LNCAP (cell line): ENCODE measurements around the gene SMCO1.
A peak's percentile ranks its signal among the peaks of the same experiment; 100 is the strongest.

Source experiments
- CTCF ChIP-seq: fragments of 450-650 bp; IDR thresholded peaks from 2 replicates; pipeline ENCODE4 v1.5.1; 2017; ENCODE audit warnings: mild to moderate bottlenecking

SMCO1 gene

GRCh38 chr3:196552253-196552652 lies 37.1 kb upstream of the SMCO1 start:
- no peak for TF ChIP-seq CTCF

GRCh38 chr3:196547067-196547466 lies 31.9 kb upstream of the SMCO1 start:
- no peak for TF ChIP-seq CTCF

- no peak for TF ChIP-seq CTCF
Measured at GRCh38 chr3:196546537-196546936, 31.4 kb upstream of the SMCO1 start.

- no peak for TF ChIP-seq CTCF
Measured at GRCh38 chr3:196544491-196544992, 29.4 kb upstream of the SMCO1 start.

GRCh38 chr3:196541684-196542445 lies 26.7 kb upstream of the SMCO1 start:
- TF ChIP-seq CTCF: no peak

GRCh38 chr3:196537319-196537984 lies 22.3 kb upstream of the SMCO1 start:
- peak; percentile 90 for TF ChIP-seq CTCF

- TF ChIP-seq CTCF: no peak
Measured at GRCh38 chr3:196533260-196533681, 18.1 kb upstream of the SMCO1 start.
